Natural killer cell (primary cell): Measurements from ENCODE around the gene COPS6. TPM values are rescaled to one million over a fixed set of nuclear protein-coding genes. Genes with fewer than 3 reads are reported as not detected.

Source experiments
- ATAC-seq, 3 donors: fragments of 150-1000 bp in 2 of 3; fragments of 200-7000 bp in 1 of 3; cut with Tn5 transposase; 1 replicate in 1 of 3; 2 replicates in 2 of 3; pipeline ENCODE4 v1.10.0; 2021; ENCODE audit warnings: mild to moderate bottlenecking in 2 of 3, moderate library complexity in 2 of 3
- DNase-seq, 2 donors: peaks; one replicate each; pipeline versions ENCODE4 v3.0.0 to v3.0.0-alpha.2; 2013 to 2021; ENCODE audit warnings: mixed read lengths in 1 of 2
- H3K27ac ChIP-seq: one replicate; pipeline ENCODE4 v1.5.1; 2013; ENCODE audit warnings: mild to moderate bottlenecking, low read length
- H3K27me3 ChIP-seq: one replicate; pipeline ENCODE4 v1.6.1; 2013; ENCODE audit warnings: low read length; ENCODE audit not compliant: control insufficient read depth, insufficient read depth
- H3K36me3 ChIP-seq: one replicate; pipeline ENCODE4 v1.6.1; 2013; ENCODE audit warnings: low read length; ENCODE audit not compliant: control insufficient read depth, insufficient read depth
- H3K4me1 ChIP-seq: one replicate; pipeline ENCODE4 v1.6.1; 2013; ENCODE audit warnings: low read length; ENCODE audit not compliant: control insufficient read depth, insufficient read depth
- H3K4me3 ChIP-seq: one replicate; pipeline ENCODE4 v1.5.1; 2013; ENCODE audit warnings: low read length
- H3K9me3 ChIP-seq: one replicate; pipeline ENCODE4 v1.6.1; 2013; ENCODE audit warnings: low read length; ENCODE audit not compliant: control insufficient read depth, insufficient read depth
- H3K27ac Mint-ChIP-seq, 2 donors: one replicate each; pipeline ENCODE4 v1.8.0; 2022; ENCODE audit warnings: mild to moderate bottlenecking in 2 of 2, mixed read lengths in 2 of 2, moderate library complexity in 1 of 2
- H3K27me3 Mint-ChIP-seq, 2 donors: one replicate each; pipeline ENCODE4 v1.8.0; 2022; ENCODE audit warnings: low read depth in 2 of 2, mixed read lengths in 2 of 2
- H3K36me3 Mint-ChIP-seq: one replicate; pipeline ENCODE4 v1.8.0; 2022; ENCODE audit warnings: mixed read lengths
- H3K4me1 Mint-ChIP-seq, 2 donors: one replicate each; pipeline ENCODE4 v1.8.0; 2022; ENCODE audit warnings: mixed read lengths in 2 of 2
- H3K4me3 Mint-ChIP-seq: one replicate; pipeline ENCODE4 v1.8.0; 2022; ENCODE audit warnings: mild to moderate bottlenecking, moderate library complexity, mixed read lengths
- H3K9me3 Mint-ChIP-seq, 2 donors: one replicate each; pipeline ENCODE4 v1.8.0; 2022; ENCODE audit warnings: mixed read lengths in 2 of 2
- CTCF ChIP-seq: fragments of 200-600 bp; IDR thresholded peaks from one replicate; pipeline ENCODE4 v1.8.0; 2022; ENCODE audit warnings: antibody characterized with exemption
- WGBS: methylation state at CpG from one replicate; pipeline ENCODE4 v1.1.7; 2013; ENCODE audit warnings: missing lambda C conversion rate; ENCODE audit not compliant: insufficient coverage; 5-methylcytosine and 5-hydroxymethylcytosine counted together
- intact Hi-C: fragments of 100-400 bp; cut with micrococcal nuclease; formaldehyde crosslinking; loops from one replicate; pipeline ENCODE4 v1.14.2; 2022
- total RNA-seq, 4 donors: library from RNA; stranded (reverse); fragments of 120-200 nt in 1 of 4; gene quantifications; one replicate each; pipeline versions ENCODE4 v1.2.3 to v1.2.4, GENCODE V29; 2013 to 2022

The COPS6 gene
- total RNA-seq, 3 donors from 2014 or later (not counting 1 experiment from before 2014, with no cell fraction given): 79.0 to 94.6 (median 84.4) TPM

GRCh38 chr7:100087055-100087750, 1.6 kb upstream of the COPS6 start:
- intact Hi-C loops: no loop called here
- peak overlapping the region; percentile 79 to 88 for H3K27ac Mint-ChIP-seq
- peaks cover 5% of the 10 kb centered on the region for H3K36me3 Mint-ChIP-seq
- Histone ChIP-seq H3K27ac (no peak overlapping the region), H3K9me3 (no peaks in the 10 kb centered on the region), H3K36me3 (peaks cover 14% of the 10 kb centered on the region), H3K27me3 (no peaks in the 10 kb centered on the region), H3K4me3 (no peak overlapping the region), H3K4me1 (peaks cover 21% of the 10 kb centered on the region)
- 99% methylated on average over 10 of the region's 10 CpGs for WGBS
- DNase-seq: no peak
- H3K4me3 Mint-ChIP-seq: peak overlapping the region; percentile 70
- H3K4me1 Mint-ChIP-seq: peaks cover 17 to 29% of the 10 kb centered on the region in 2 donors
- H3K27me3 Mint-ChIP-seq: no peaks in the 10 kb centered on the region
- ATAC-seq: no peak
- TF ChIP-seq CTCF: no peak
- no peaks in the 10 kb centered on the region for H3K9me3 Mint-ChIP-seq

- DNase-seq (no peak), ATAC-seq (peak in 2 of 3 donors; percentile 4 to 15)
- Mint-ChIP-seq H3K4me1 (peaks cover 9 to 23% of the 10 kb centered on the region in 2 donors), H3K9me3 (no peaks in the 10 kb centered on the region), H3K36me3 (peaks cover 8% of the 10 kb centered on the region), H3K4me3 (peak overlapping the region; percentile 86), H3K27ac (peak overlapping the region; percentile 79 to 88), H3K27me3 (no peaks in the 10 kb centered on the region)
- peak overlapping the region; percentile 84 for H3K27ac ChIP-seq
- WGBS: 89% methylated on average over 9 of the region's 11 CpGs
- H3K27me3 ChIP-seq: no peaks in the 10 kb centered on the region
- peaks cover 14% of the 10 kb centered on the region for H3K4me1 ChIP-seq
- no peak for TF ChIP-seq CTCF
- no peaks in the 10 kb centered on the region for H3K9me3 ChIP-seq
- peak overlapping the region; percentile 95 for H3K4me3 ChIP-seq
- peaks cover 23% of the 10 kb centered on the region for H3K36me3 ChIP-seq
- intact Hi-C loops: no loop called here
Measured at GRCh38 chr7:100088095-100088620, 611 bp upstream of the COPS6 start.

GRCh38 chr7:100089458-100090196, 858 bp downstream of the COPS6 start:
- H3K9me3 ChIP-seq: no peaks in the 10 kb centered on the region
- intact Hi-C loops: no loop called here
- DNase-seq (no peak), ATAC-seq (no peak)
- H3K4me3 Mint-ChIP-seq: peak overlapping the region; percentile 86
- no peaks in the 10 kb centered on the region for H3K9me3 Mint-ChIP-seq
- no peaks in the 10 kb centered on the region for H3K27me3 ChIP-seq
- H3K36me3 ChIP-seq: peaks cover 38% of the 10 kb centered on the region
- H3K27ac ChIP-seq: peak overlapping the region; percentile 76
- H3K4me1 Mint-ChIP-seq: peaks cover 9 to 29% of the 10 kb centered on the region in 2 donors
- H3K27ac Mint-ChIP-seq: peak overlapping the region; percentile 79 to 88
- H3K4me1 ChIP-seq: peaks cover 14% of the 10 kb centered on the region
- WGBS: 64% methylated on average over 7 of the region's 7 CpGs
- H3K27me3 Mint-ChIP-seq: no peaks in the 10 kb centered on the region
- H3K36me3 Mint-ChIP-seq: peaks cover 8% of the 10 kb centered on the region
- no peak for TF ChIP-seq CTCF
- peak overlapping the region; percentile 95 for H3K4me3 ChIP-seq
